MM.1S (cell line): ENCODE results near the gene ZNF416.

Source experiments
- DNase-seq: peaks from one replicate; pipeline ENCODE4 v3.0.0-alpha.2; 2015
- H2AFZ ChIP-seq: fragments of 300-600 bp; sonication (generic); 2 replicates; pipeline ENCODE4 v1.6.0; 2016; ENCODE audit warnings: antibody characterized with exemption, low read length
- H3F3A ChIP-seq: fragments of 300-600 bp; sonication (generic); 2 replicates; pipeline ENCODE4 v1.6.1; 2016; ENCODE audit warnings: mild to moderate bottlenecking, antibody characterized with exemption, low read length, moderate library complexity, mixed read lengths; ENCODE audit not compliant: insufficient read depth
- H3K27ac ChIP-seq: fragments of 300-600 bp; sonication (generic); 2 replicates; pipeline ENCODE4 v1.5.1; 2016; ENCODE audit warnings: mild to moderate bottlenecking, low read length
- H3K27me3 ChIP-seq: fragments of 300-600 bp; sonication (generic); replicated peaks from 2 replicates; pipeline ENCODE4 v1.6.0; 2016; ENCODE audit warnings: low read length; ENCODE audit not compliant: insufficient read depth
- H3K36me3 ChIP-seq: fragments of 300-600 bp; sonication (generic); replicated peaks from 2 replicates; pipeline ENCODE4 v1.6.1; 2016; ENCODE audit warnings: mild to moderate bottlenecking, low read length, mixed read lengths; ENCODE audit not compliant: insufficient read depth
- H3K4me1 ChIP-seq: fragments of 300-600 bp; sonication (generic); 2 replicates; pipeline ENCODE4 v1.6.1; 2016; ENCODE audit warnings: low read length, mixed read lengths
- H3K4me2 ChIP-seq: fragments of 300-600 bp; sonication (generic); 2 replicates; pipeline ENCODE4 v1.6.0; 2016; ENCODE audit warnings: low read depth, low read length
- H3K4me3 ChIP-seq: fragments of 300-600 bp; sonication (generic); 2 replicates; pipeline ENCODE4 v1.5.1; 2016; ENCODE audit warnings: low read length, mixed read lengths
- H3K79me2 ChIP-seq: fragments of 300-600 bp; sonication (generic); 2 replicates; pipeline ENCODE4 v1.6.1; 2016; ENCODE audit warnings: mixed run types, low read length, mixed read lengths
- H3K9ac ChIP-seq: fragments of 300-600 bp; sonication (generic); 2 replicates; pipeline ENCODE4 v1.6.1; 2016; ENCODE audit warnings: low read length, mixed read lengths
- H3K9me2 ChIP-seq: fragments of 300-600 bp; sonication (generic); replicated peaks from 2 replicates; pipeline ENCODE4 v1.6.1; 2016; ENCODE audit warnings: mild to moderate bottlenecking, low read length, mixed read lengths; ENCODE audit not compliant: insufficient read depth
- H3K9me3 ChIP-seq: fragments of 300-600 bp; sonication (generic); replicated peaks from 2 replicates; pipeline ENCODE4 v1.6.1; 2016; ENCODE audit warnings: mild to moderate bottlenecking, low read length, mixed read lengths; ENCODE audit not compliant: insufficient read depth
- H4K20me1 ChIP-seq: fragments of 300-600 bp; sonication (generic); 2 replicates; pipeline ENCODE4 v1.6.1; 2016; ENCODE audit warnings: mild to moderate bottlenecking, low read length, moderate library complexity, mixed read lengths; ENCODE audit not compliant: insufficient read depth
- CTCF ChIP-seq: fragments of 300-600 bp; sonication (generic); IDR thresholded peaks from 2 replicates; pipeline ENCODE4 v1.5.1; 2016; ENCODE audit warnings: antibody characterized with exemption, low read length, mixed read lengths
- EZH2 ChIP-seq: fragments of 300-600 bp; sonication (generic); optimal IDR thresholded peaks from 2 replicates; pipeline ENCODE3; 2017; ENCODE audit warnings: low read depth, mild to moderate bottlenecking, antibody characterized with exemption, low read length, mixed read lengths
- EZH2phosphoT487 ChIP-seq: fragments of 300-600 bp; sonication (generic); IDR thresholded peaks from 2 replicates; pipeline ENCODE4 v1.6.1; 2018; ENCODE audit warnings: antibody characterized with exemption, low read length

ZNF416 gene

GRCh38 chr19:57615346-57615745, 36.6 kb upstream of the ZNF416 start:
- Histone ChIP-seq H3K4me2 (no peak overlapping the region), H3F3A (no peaks in the 10 kb centered on the region), H3K9ac (no peak overlapping the region), H3K4me3 (no peak overlapping the region), H4K20me1 (no peaks in the 10 kb centered on the region), H3K36me3 (peaks cover 7% of the 10 kb centered on the region), H3K27ac (no peak overlapping the region), H2AFZ (no peak overlapping the region), H3K9me2 (no peaks in the 10 kb centered on the region), H3K9me3 (peaks cover 13% of the 10 kb centered on the region), H3K4me1 (no peaks in the 10 kb centered on the region), H3K79me2 (no peaks in the 10 kb centered on the region), H3K27me3 (no peaks in the 10 kb centered on the region)
- TF ChIP-seq CTCF (no peak), EZH2 (no peak), EZH2phosphoT487 (no peak)
- DNase-seq, result no peak

- H3K36me3 ChIP-seq, result no peaks in the 10 kb centered on the region
- no peaks in the 10 kb centered on the region for H3F3A ChIP-seq
- H2AFZ ChIP-seq, result peak within 1 kb of the TSS; percentile 91
- DNase-seq, result peak; percentile 88
- no peaks in the 10 kb centered on the region for H3K9me2 ChIP-seq
- peak within 1 kb of the TSS; percentile 23; the same call in 1 of the 2 replicates for H3K9ac ChIP-seq
- TF ChIP-seq CTCF, result no peak
- TF ChIP-seq EZH2phosphoT487, result no peak
- no peak for TF ChIP-seq EZH2
- H3K4me3 ChIP-seq, result peak within 1 kb of the TSS; percentile 82
- no peaks in the 10 kb centered on the region for H3K27me3 ChIP-seq
- H3K4me1 ChIP-seq, result no peaks in the 10 kb centered on the region
- no peaks in the 10 kb centered on the region for H4K20me1 ChIP-seq
- no peaks in the 10 kb centered on the region for H3K79me2 ChIP-seq
- H3K27ac ChIP-seq, result no peak within 1 kb of the TSS
- H3K9me3 ChIP-seq, result peaks cover 8% of the 10 kb centered on the region
- H3K4me2 ChIP-seq, result peak within 1 kb of the TSS; percentile 75
Measured at GRCh38 chr19:57613941-57614743, 35.4 kb upstream of the ZNF416 start, which contains the start of gene ZNF134. Gene ZNF134 (plus strand): TSS chr19:57614242. CDS start chr19:57619469, 5,227 bp downstream.

- no peaks in the 10 kb centered on the region for H3K27me3 ChIP-seq
- no peak overlapping the region for H3K9ac ChIP-seq
- H3K4me2 ChIP-seq, result no peak overlapping the region
- no peaks in the 10 kb centered on the region for H3K36me3 ChIP-seq
- TF ChIP-seq EZH2phosphoT487 (no peak), CTCF (no peak), EZH2 (no peak)
- no peak overlapping the region for H3K27ac ChIP-seq
- no peak for DNase-seq
- H3K79me2 ChIP-seq, result no peaks in the 10 kb centered on the region
- H3K4me1 ChIP-seq, result no peaks in the 10 kb centered on the region
- no peak overlapping the region for H2AFZ ChIP-seq
- H4K20me1 ChIP-seq, result no peaks in the 10 kb centered on the region
- no peaks in the 10 kb centered on the region for H3K9me2 ChIP-seq
- H3F3A ChIP-seq, result no peaks in the 10 kb centered on the region
- peaks cover 8% of the 10 kb centered on the region for H3K9me3 ChIP-seq
- no peak overlapping the region for H3K4me3 ChIP-seq
Measured at GRCh38 chr19:57611113-57611512, 32.4 kb upstream of the ZNF416 start.
